Measurements from ENCODE around the gene DYSF. TPM values are rescaled to one million over a fixed set of nuclear protein-coding genes. Genes with fewer than 3 reads are reported as not detected.

Gene DYSF
- polyA plus RNA-seq, 4 donors: 0.67 to 5.0 (median 3.2) TPM

- FAIRE-seq (no peak), DNase-seq (no peak)
- 88 to 90% (median 88%) methylated on average over 19 of the region's 19 CpGs for WGBS, 3 donors
- Histone ChIP-seq H3K9me3 (ENCODE audit: control insufficient read depth in 2 of 2, insufficient read depth in 1 of 2, low read depth in 1 of 2, low read length in 1 of 2) (no peaks in the 10 kb centered on the region), H3K27me3 (ENCODE audit: control insufficient read depth in 3 of 3, insufficient read depth in 3 of 3, low read length in 3 of 3) (peaks cover 0 to 5% (median 0%) of the 10 kb centered on the region in 3 donors), H3K36me3 (ENCODE audit: control insufficient read depth in 3 of 3, insufficient read depth in 2 of 3, low read depth in 1 of 3, low read length in 3 of 3) (no peaks in the 10 kb centered on the region), H3K4me1 (ENCODE audit: control insufficient read depth in 3 of 3, insufficient read depth in 2 of 3, low read depth in 1 of 3, low read length in 2 of 3) (no peaks in the 10 kb centered on the region), H3K4me3 (ENCODE audit: low read depth in 1 of 3, low read length in 3 of 3) (no peak overlapping the region), H3K27ac (ENCODE audit: low read depth in 1 of 3, low read length in 2 of 3) (no peak overlapping the region)
Measured at GRCh38 chr2:71693286-71694270, 240.2 kb downstream of the DYSF start.

GRCh38 chr2:71694501-71695234, 241.3 kb downstream of the DYSF start:
- Histone ChIP-seq H3K4me3 (ENCODE audit: low read depth in 1 of 3, low read length in 3 of 3) (no peak overlapping the region), H3K27me3 (ENCODE audit: control insufficient read depth in 3 of 3, insufficient read depth in 3 of 3, low read length in 3 of 3) (peaks cover 0 to 5% (median 0%) of the 10 kb centered on the region in 3 donors), H3K36me3 (ENCODE audit: control insufficient read depth in 3 of 3, insufficient read depth in 2 of 3, low read depth in 1 of 3, low read length in 3 of 3) (no peaks in the 10 kb centered on the region), H3K9me3 (ENCODE audit: control insufficient read depth in 2 of 2, insufficient read depth in 1 of 2, low read depth in 1 of 2, low read length in 1 of 2) (no peaks in the 10 kb centered on the region), H3K4me1 (ENCODE audit: control insufficient read depth in 3 of 3, insufficient read depth in 2 of 3, low read depth in 1 of 3, low read length in 2 of 3) (no peaks in the 10 kb centered on the region), H3K27ac (ENCODE audit: low read depth in 1 of 3, low read length in 2 of 3) (no peak overlapping the region)
- FAIRE-seq: no peak
- WGBS, 3 donors: 84% methylated on average over 14 of the region's 14 CpGs
- no peak for DNase-seq

- H3K27ac ChIP-seq (ENCODE audit: low read depth in 1 of 3, low read length in 2 of 3): no peak overlapping the region
- no peaks in the 10 kb centered on the region for H3K4me1 ChIP-seq (ENCODE audit: control insufficient read depth in 3 of 3, insufficient read depth in 2 of 3, low read depth in 1 of 3, low read length in 2 of 3)
- H3K4me3 ChIP-seq (ENCODE audit: low read depth in 1 of 3, low read length in 3 of 3): no peak overlapping the region
- DNase-seq (no peak), FAIRE-seq (no peak)
- no peaks in the 10 kb centered on the region for H3K36me3 ChIP-seq (ENCODE audit: control insufficient read depth in 3 of 3, insufficient read depth in 2 of 3, low read depth in 1 of 3, low read length in 3 of 3)
- H3K9me3 ChIP-seq (ENCODE audit: control insufficient read depth in 2 of 2, insufficient read depth in 1 of 2, low read depth in 1 of 2, low read length in 1 of 2): no peaks in the 10 kb centered on the region
- H3K27me3 ChIP-seq (ENCODE audit: control insufficient read depth in 3 of 3, insufficient read depth in 3 of 3, low read length in 3 of 3): peaks cover 0 to 5% (median 0%) of the 10 kb centered on the region in 3 donors
- WGBS, 3 donors: 75 to 83% (median 77%) methylated on average over 12 to 13 of the region's 13 CpGs
Measured at GRCh38 chr2:71695235-71696120, 242.1 kb downstream of the DYSF start.

- FAIRE-seq (no peak), DNase-seq (no peak)
- no peaks in the 10 kb centered on the region for H3K36me3 ChIP-seq (ENCODE audit: control insufficient read depth in 3 of 3, insufficient read depth in 2 of 3, low read depth in 1 of 3, low read length in 3 of 3)
- no peak overlapping the region for H3K4me3 ChIP-seq (ENCODE audit: low read depth in 1 of 3, low read length in 3 of 3)
- no peak overlapping the region for H3K27ac ChIP-seq (ENCODE audit: low read depth in 1 of 3, low read length in 2 of 3)
- 56 to 80% (median 65%) methylated on average over 8 of the region's 8 CpGs for WGBS, 3 donors
- H3K27me3 ChIP-seq (ENCODE audit: control insufficient read depth in 3 of 3, insufficient read depth in 3 of 3, low read length in 3 of 3): peaks cover 0 to 5% (median 0%) of the 10 kb centered on the region in 3 donors
- no peaks in the 10 kb centered on the region for H3K4me1 ChIP-seq (ENCODE audit: control insufficient read depth in 3 of 3, insufficient read depth in 2 of 3, low read depth in 1 of 3, low read length in 2 of 3)
- no peaks in the 10 kb centered on the region for H3K9me3 ChIP-seq (ENCODE audit: control insufficient read depth in 2 of 2, insufficient read depth in 1 of 2, low read depth in 1 of 2, low read length in 1 of 2)
Measured at GRCh38 chr2:71696381-71696780, 243.0 kb downstream of the DYSF start.

GRCh38 chr2:71697106-71698004, 244.0 kb downstream of the DYSF start:
- 83 to 89% (median 85%) methylated on average over 14 of the region's 14 CpGs for WGBS, 3 donors
- no peaks in the 10 kb centered on the region for H3K9me3 ChIP-seq (ENCODE audit: control insufficient read depth in 2 of 2, insufficient read depth in 1 of 2, low read depth in 1 of 2, low read length in 1 of 2)
- no peaks in the 10 kb centered on the region for H3K4me1 ChIP-seq (ENCODE audit: control insufficient read depth in 3 of 3, insufficient read depth in 2 of 3, low read depth in 1 of 3, low read length in 2 of 3)
- H3K36me3 ChIP-seq (ENCODE audit: control insufficient read depth in 3 of 3, insufficient read depth in 2 of 3, low read depth in 1 of 3, low read length in 3 of 3): no peaks in the 10 kb centered on the region
- no peaks in the 10 kb centered on the region for H3K27me3 ChIP-seq (ENCODE audit: control insufficient read depth in 3 of 3, insufficient read depth in 3 of 3, low read length in 3 of 3)
- FAIRE-seq (no peak), DNase-seq (no peak)
- H3K27ac ChIP-seq (ENCODE audit: low read depth in 1 of 3, low read length in 2 of 3): no peak overlapping the region
- no peak overlapping the region for H3K4me3 ChIP-seq (ENCODE audit: low read depth in 1 of 3, low read length in 3 of 3)

- H3K27me3 ChIP-seq (ENCODE audit: control insufficient read depth in 3 of 3, insufficient read depth in 3 of 3, low read length in 3 of 3): no peaks in the 10 kb centered on the region
- H3K4me3 ChIP-seq (ENCODE audit: low read depth in 1 of 3, low read length in 3 of 3): no peak overlapping the region
- H3K9me3 ChIP-seq (ENCODE audit: control insufficient read depth in 2 of 2, insufficient read depth in 1 of 2, low read depth in 1 of 2, low read length in 1 of 2): no peaks in the 10 kb centered on the region
- 86 to 88% (median 87%) methylated on average over 6 of the region's 6 CpGs for WGBS, 3 donors
- FAIRE-seq (no peak), DNase-seq (no peak)
- no peaks in the 10 kb centered on the region for H3K4me1 ChIP-seq (ENCODE audit: control insufficient read depth in 3 of 3, insufficient read depth in 2 of 3, low read depth in 1 of 3, low read length in 2 of 3)
- H3K27ac ChIP-seq (ENCODE audit: low read depth in 1 of 3, low read length in 2 of 3): no peak overlapping the region
- H3K36me3 ChIP-seq (ENCODE audit: control insufficient read depth in 3 of 3, insufficient read depth in 2 of 3, low read depth in 1 of 3, low read length in 3 of 3): no peaks in the 10 kb centered on the region
Measured at GRCh38 chr2:71699428-71699827, 246.1 kb downstream of the DYSF start.

- Histone ChIP-seq H3K4me3 (ENCODE audit: low read depth in 1 of 3, low read length in 3 of 3) (no peak overlapping the region), H3K9me3 (ENCODE audit: control insufficient read depth in 2 of 2, insufficient read depth in 1 of 2, low read depth in 1 of 2, low read length in 1 of 2) (no peaks in the 10 kb centered on the region), H3K36me3 (ENCODE audit: control insufficient read depth in 3 of 3, insufficient read depth in 2 of 3, low read depth in 1 of 3, low read length in 3 of 3) (no peaks in the 10 kb centered on the region), H3K27ac (ENCODE audit: low read depth in 1 of 3, low read length in 2 of 3) (no peak overlapping the region), H3K27me3 (ENCODE audit: control insufficient read depth in 3 of 3, insufficient read depth in 3 of 3, low read length in 3 of 3) (no peaks in the 10 kb centered on the region), H3K4me1 (ENCODE audit: control insufficient read depth in 3 of 3, insufficient read depth in 2 of 3, low read depth in 1 of 3, low read length in 2 of 3) (no peaks in the 10 kb centered on the region)
- DNase-seq: no peak
- FAIRE-seq: no peak
- whole genome bisulfite sequencing, 3 donors: 52 to 71% (median 56%) methylated on average over 11 of the region's 11 CpGs
Measured at GRCh38 chr2:71700041-71700657, 246.8 kb downstream of the DYSF start.
